H1 (cell line): ENCODE measurements around the gene DDX50. TPM values are rescaled to one million over a fixed set of nuclear protein-coding genes. Genes with fewer than 3 reads are reported as not detected.

Source experiments
- CTCF ChIA-PET: fragments of 300-600 bp; sonication (Branson Sonifier 250); formaldehyde crosslinking; loops from one replicate; lab custom pipeline; 2021; ENCODE audit not compliant: partially characterized antibody; lab: Charles Lee
- POLR2A ChIA-PET: fragments of 300-600 bp; sonication (Branson Sonifier 250); formaldehyde crosslinking; loops from one replicate; lab custom pipeline; 2021; ENCODE audit warnings: inconsistent platforms; ENCODE audit not compliant: partially characterized antibody; lab: Charles Lee
- DNase-seq, 2 experiments: peaks; one replicate each; pipeline versions ENCODE4 v3.0.0 to v3.0.0-alpha.2; 2010 to 2022; ENCODE audit warnings: low spot score in 2 of 2, low read depth in 1 of 2, mixed read lengths in 1 of 2
- FAIRE-seq: peaks from 2 replicates; lab custom pipeline; 2011; peaks lifted over from hg19 to GRCh38; lab: Jason Lieb, UNC
- H2AFZ ChIP-seq: 2 replicates; pipeline ENCODE4 v1.8.1; 2012; ENCODE audit warnings: low read length, inconsistent platforms
- H2AK5ac ChIP-seq: 2 replicates; pipeline ENCODE4 v1.6.1; 2013; ENCODE audit warnings: low read depth, low read length
- H2BK120ac ChIP-seq: replicated peaks from 2 replicates; pipeline ENCODE3; 2013; ENCODE audit warnings: low read depth, low read length, inconsistent platforms
- H2BK12ac ChIP-seq: 2 replicates; pipeline ENCODE4 v1.6.1; 2013; ENCODE audit warnings: low read depth, low read length
- H2BK15ac ChIP-seq: 2 replicates; pipeline ENCODE4 v1.6.1; 2013; ENCODE audit warnings: low read length
- H2BK20ac ChIP-seq: 2 replicates; pipeline ENCODE4 v1.6.1; 2013; ENCODE audit warnings: low read length
- H2BK5ac ChIP-seq: 2 replicates; pipeline ENCODE4 v1.6.1; 2013; ENCODE audit warnings: low read depth, low read length
- H3K14ac ChIP-seq: 2 replicates; pipeline ENCODE4 v1.6.1; 2013; ENCODE audit warnings: inconsistent platforms; ENCODE audit not compliant: insufficient read length
- H3K18ac ChIP-seq: 2 replicates; pipeline ENCODE4 v1.6.1; 2013; ENCODE audit warnings: low read length; ENCODE audit errors: extremely low read depth
- H3K23ac ChIP-seq: 2 replicates; pipeline ENCODE4 v1.6.1; 2013; ENCODE audit warnings: inconsistent platforms; ENCODE audit not compliant: insufficient read length
- H3K23me2 ChIP-seq: 2 replicates; pipeline ENCODE4 v1.6.1; 2013; ENCODE audit warnings: low read depth, low read length
- H3K27ac ChIP-seq: 2 replicates; pipeline ENCODE4 v1.6.1; 2011; ENCODE audit warnings: low read depth, low read length, inconsistent platforms
- H3K27me3 ChIP-seq, 4 experiments: replicated peaks in 1 of 4; 1 replicate in 1 of 4; 2 replicates in 3 of 4; pipeline versions ENCODE4 v1.6.1 to v1.8.1; 2011 to 2013; ENCODE audit warnings: low read length in 3 of 4, mild to moderate bottlenecking in 3 of 4, inconsistent platforms in 2 of 4, mixed read lengths in 2 of 4, moderate library complexity in 1 of 4; ENCODE audit not compliant: control insufficient read depth in 3 of 4, insufficient read depth in 3 of 4; ENCODE audit errors: extremely low read depth in 1 of 4
- H3K36me3 ChIP-seq, 4 experiments: 2 replicates each; pipeline versions ENCODE4 v1.6.1 to v1.8.1; 2011 to 2013; ENCODE audit warnings: mild to moderate bottlenecking in 4 of 4, low read length in 3 of 4, moderate library complexity in 2 of 4, control low read depth in 1 of 4, inconsistent platforms in 1 of 4; ENCODE audit not compliant: insufficient read depth in 4 of 4, control insufficient read depth in 2 of 4
- H3K4ac ChIP-seq: replicated peaks from 2 replicates; pipeline ENCODE3; 2013; ENCODE audit warnings: low read length, low read depth, mixed read lengths, inconsistent platforms; ENCODE audit not compliant: insufficient read length
- H3K4me1 ChIP-seq, 4 experiments: replicated peaks in 1 of 4; 1 replicate in 1 of 4; 2 replicates in 3 of 4; pipeline versions ENCODE4 v1.6.1 to v1.8.1; 2011 to 2013; ENCODE audit warnings: low read length in 3 of 4, inconsistent platforms in 2 of 4, mixed read lengths in 1 of 4; ENCODE audit not compliant: insufficient read depth in 4 of 4, control insufficient read depth in 3 of 4
- H3K4me2 ChIP-seq, 2 experiments: 2 replicates each; pipeline versions ENCODE4 v1.6.1 to v1.8.1; 2011 to 2013; ENCODE audit warnings: low read depth in 2 of 2, low read length in 2 of 2, control low read depth in 1 of 2, inconsistent platforms in 1 of 2, mild to moderate bottlenecking in 1 of 2; ENCODE audit not compliant: insufficient read depth in 1 of 2
- H3K4me3 ChIP-seq, 4 experiments: fragments of 200-600, 300-600 bp in 1 of 4; sonication (generic), shearing (Covaris generic), sonication (Bioruptor Twin) in 1 of 4; 2 replicates each; pipeline versions ENCODE4 v1.5.1 to v1.8.1; 2011 to 2016; ENCODE audit warnings: low read length in 4 of 4, low read depth in 3 of 4, control low read depth in 2 of 4, inconsistent platforms in 2 of 4, mild to moderate bottlenecking in 2 of 4, mixed read lengths in 1 of 4, moderate library complexity in 1 of 4; ENCODE audit not compliant: insufficient read depth in 2 of 4; ENCODE audit errors: extremely low read depth in 1 of 4
- H3K56ac ChIP-seq: replicated peaks from 2 replicates; pipeline ENCODE3; 2013; ENCODE audit warnings: low read depth, mild to moderate bottlenecking, mixed read lengths, low read length, inconsistent platforms; ENCODE audit not compliant: insufficient read length
- H3K79me1 ChIP-seq: 2 replicates; pipeline ENCODE4 v1.6.1; 2013; ENCODE audit warnings: low read depth, low read length, control low read depth
- H3K79me2 ChIP-seq, 2 experiments: 2 replicates each; pipeline versions ENCODE4 v1.6.1 to v1.8.1; 2012 to 2013; ENCODE audit warnings: low read length in 2 of 2, mild to moderate bottlenecking in 2 of 2, inconsistent platforms in 1 of 2; ENCODE audit not compliant: insufficient read depth in 2 of 2, control insufficient read depth in 1 of 2
- H3K9ac ChIP-seq, 4 experiments: replicated peaks in 1 of 4; 1 replicate in 1 of 4; 2 replicates in 3 of 4; pipeline versions ENCODE4 v1.6.1 to v1.8.1; 2011 to 2013; ENCODE audit warnings: low read depth in 3 of 4, low read length in 3 of 4, control low read depth in 2 of 4, mild to moderate bottlenecking in 2 of 4, moderate library complexity in 2 of 4, inconsistent platforms in 1 of 4; ENCODE audit errors: extremely low read depth in 1 of 4
- H3K9me3 ChIP-seq, 2 experiments: 2 replicates each; pipeline versions ENCODE4 v1.6.1 to v1.8.1; 2012 to 2013; ENCODE audit warnings: mild to moderate bottlenecking in 2 of 2, moderate library complexity in 2 of 2, control low read depth in 1 of 2, inconsistent platforms in 1 of 2, low read depth in 1 of 2, low read length in 1 of 2, mixed read lengths in 1 of 2; ENCODE audit not compliant: insufficient read depth in 2 of 2
- H4K20me1 ChIP-seq, 2 experiments: replicated peaks in 1 of 2; 2 replicates each; pipeline versions ENCODE3 to v1.8.1; 2011 to 2013; ENCODE audit warnings: inconsistent platforms in 2 of 2, low read length in 2 of 2, mild to moderate bottlenecking in 1 of 2; ENCODE audit not compliant: insufficient read depth in 2 of 2, control insufficient read depth in 1 of 2
- H4K5ac ChIP-seq: 2 replicates; pipeline ENCODE4 v1.6.1; 2013; ENCODE audit warnings: low read length, low read depth, mixed read lengths, inconsistent platforms; ENCODE audit not compliant: insufficient read length
- H4K8ac ChIP-seq: 2 replicates; pipeline ENCODE4 v1.8.0; 2013; ENCODE audit warnings: mild to moderate bottlenecking, moderate library complexity, low read length, inconsistent platforms; ENCODE audit not compliant: insufficient read depth; ENCODE audit errors: extremely low read depth
- H4K91ac ChIP-seq: replicated peaks from 2 replicates; pipeline ENCODE3; 2013; ENCODE audit warnings: low read length, mixed read lengths, inconsistent platforms; ENCODE audit not compliant: insufficient read length
- CTCF ChIP-seq, 3 experiments: IDR thresholded peaks; 1 replicate in 2 of 3; 2 replicates in 1 of 3; pipeline versions ENCODE4 v1.5.1 to v1.6.1; 2011; ENCODE audit warnings: low read length in 3 of 3, mild to moderate bottlenecking in 3 of 3, inconsistent platforms in 2 of 3, low read depth in 1 of 3, moderate library complexity in 1 of 3; ENCODE audit not compliant: insufficient read depth in 1 of 3; ENCODE audit errors: control extremely low read depth in 1 of 3
- SAP30 ChIP-seq: fragments of 300-600 bp; sonication (generic); IDR thresholded peaks from 2 replicates; pipeline ENCODE4 v1.7.1; 2012; ENCODE audit warnings: low read length, moderate library complexity, mild to moderate bottlenecking, inconsistent platforms; ENCODE audit not compliant: insufficient read depth, insufficient replicate concordance
- SIX5 ChIP-seq: IDR thresholded peaks from 2 replicates; pipeline ENCODE4 v1.6.1; 2011; ENCODE audit warnings: mild to moderate bottlenecking, low read depth, low read length
- WGBS, 2 experiments: shearing (Covaris generic) in 1 of 2; methylation state at CpG; one replicate each; pipeline versions ENCODE4 v1.1.6 to v1.1.7; 2013 to 2015; ENCODE audit warnings: low lambda C conversion rate in 2 of 2, mixed read lengths in 2 of 2, inconsistent platforms in 1 of 2, low coverage in 1 of 2, missing lambda C conversion rate in 1 of 2; ENCODE audit not compliant: insufficient replicate concordance in 2 of 2, insufficient coverage in 1 of 2, insufficient read length in 1 of 2; ENCODE audit errors: extremely low coverage in 1 of 2, missing lambda C conversion rate in 1 of 2; 5-methylcytosine and 5-hydroxymethylcytosine counted together
- polyA plus RNA-seq, 7 experiments: library from polyadenylated mRNA; depleted of rRNA in 3 of 7; stranded (reverse) in 5 of 7; unstranded in 2 of 7; fragments of >200 nt in 5 of 7; fragments of 200-250 nt in 2 of 7; gene quantifications; 1 replicate in 5 of 7; 2 replicates in 1 of 7; 4 replicates in 1 of 7; pipeline versions ENCODE4 v1.2.1 to v1.2.3, GENCODE V29; 2011 to 2013; ENCODE audit warnings: missing spikeins in 2 of 7, mixed read lengths in 2 of 7
- total RNA-seq: library from RNA; stranded (reverse); fragmentation: NEBNext Ultra II Directional; extraction: Animal tissue kit (Norgen Biotek cat#: 25700); gene quantifications from 2 replicates; pipeline ENCODE4 v1.2.1, GENCODE V29; 2021

DDX50 gene
- total and polyA plus RNA-seq, 2 of the 8 experiments (the other 6 are each of a cell fraction or from before 2014, with no cell fraction given), result 20.0 to 36.5 TPM

- H3K4me3 ChIP-seq, result no peak overlapping the region
- H2BK5ac ChIP-seq, result no peak overlapping the region
- H2BK20ac ChIP-seq, result no peak overlapping the region
- no peaks in the 10 kb centered on the region for H3K27me3 ChIP-seq
- no peak overlapping the region for H4K5ac ChIP-seq
- H3K4ac ChIP-seq, result no peak overlapping the region
- DNase-seq (no peak), FAIRE-seq (no peak)
- H3K27ac ChIP-seq, result no peak overlapping the region
- H2BK120ac ChIP-seq, result no peak overlapping the region
- no peak overlapping the region for H3K56ac ChIP-seq
- H4K91ac ChIP-seq, result no peak overlapping the region
- no peaks in the 10 kb centered on the region for H3K9me3 ChIP-seq
- no peak overlapping the region for H2AFZ ChIP-seq
- H4K8ac ChIP-seq, result no peak overlapping the region
- POLR2A ChIA-PET, result interaction anchor here (0.6 to 11.6 kb wide), 7 partner anchors 8 to 533 kb away, joined by 3 to 91 read pairs (median 4); partner anchors contain the start of gene DDX21
- H3K79me2 ChIP-seq, result no peaks in the 10 kb centered on the region
- peaks cover 1 to 3% of the 10 kb centered on the region in 2 experiments for H4K20me1 ChIP-seq
- H2BK15ac ChIP-seq, result no peak overlapping the region
- TF ChIP-seq SAP30 (no peak), CTCF (IDR thresholded peaks at IDR 0.05; ENCODE audit: control extremely low read depth in 1 of 3, insufficient read depth in 1 of 3, low read depth in 1 of 3, low read length in 3 of 3) (peak in 1 of 3 experiments; percentile 20; a peak in 2 of 4 replicates), SIX5 (no peak)
- no peaks in the 10 kb centered on the region for H3K23me2 ChIP-seq
- no peak overlapping the region for H3K23ac ChIP-seq
- CTCF ChIA-PET, result interaction anchor here (0.6 to 1.4 kb wide), 9 partner anchors 9 to 779 kb away, joined by 3 to 9 read pairs (median 4); no protein-coding TSS in a partner anchor
- 88% methylated on average over 1 of the region's 1 CpG; no CpG with 5 or more reads in 1 of the 2 experiments for WGBS, 2 experiments
- H2AK5ac ChIP-seq, result no peak overlapping the region
- no peak overlapping the region for H3K9ac ChIP-seq
- no peak overlapping the region for H3K18ac ChIP-seq
- no peak overlapping the region for H2BK12ac ChIP-seq
- no peaks in the 10 kb centered on the region for H3K79me1 ChIP-seq
- no peak overlapping the region for H3K14ac ChIP-seq
- no peak overlapping the region for H3K4me2 ChIP-seq
- no peaks in the 10 kb centered on the region for H3K4me1 ChIP-seq
- peaks cover 33 to 87% (median 64%) of the 10 kb centered on the region in 4 experiments for H3K36me3 ChIP-seq
Observed at GRCh38 chr10:68981074-68981473, 80.0 kb downstream of the DDX50 start.
